HCT116 (cell line): Measurements from ENCODE around the gene TJP1.

Experiments
- EGR1 ChIP-seq: IDR thresholded peaks from 2 replicates; pipeline ENCODE4 v1.6.1; 2012; ENCODE audit warnings: low read depth
- EZH2 ChIP-seq: fragments of 200-600 bp; sonication (generic); IDR thresholded peaks from 2 replicates; pipeline ENCODE4 v1.6.1; 2017; ENCODE audit warnings: antibody characterized with exemption, mixed run types
- EZH2phosphoT487 ChIP-seq: fragments of 200-600 bp; IDR thresholded peaks from 2 replicates; pipeline ENCODE4 v1.6.1; 2018; ENCODE audit warnings: antibody characterized with exemption, borderline replicate concordance
- POLR2A ChIP-seq: IDR thresholded peaks from 2 replicates; pipeline ENCODE4 v1.7.0; 2011; ENCODE audit warnings: borderline replicate concordance; ENCODE audit not compliant: insufficient read depth, insufficient read length; ENCODE audit errors: extremely low read depth
- POLR2AphosphoS5 ChIP-seq: IDR thresholded peaks from 2 replicates; pipeline ENCODE4 v1.6.1; 2011; ENCODE audit warnings: mild to moderate bottlenecking, low read depth, low read length, moderate library complexity
- RAD21 ChIP-seq: IDR thresholded peaks from 2 replicates; pipeline ENCODE4 v1.6.1; 2012; ENCODE audit warnings: low read depth, mild to moderate bottlenecking
- SP1 ChIP-seq: IDR thresholded peaks from 2 replicates; pipeline ENCODE4 v1.6.1; 2012; ENCODE audit warnings: low read depth
- SRF ChIP-seq: IDR thresholded peaks from 2 replicates; pipeline ENCODE4 v1.6.1; 2012; ENCODE audit warnings: low read depth
- TCF7L2 ChIP-seq: IDR thresholded peaks from 2 replicates; pipeline ENCODE4 v1.7.0; 2011; ENCODE audit warnings: borderline replicate concordance, inconsistent platforms; ENCODE audit not compliant: insufficient read depth, insufficient read length; ENCODE audit errors: extremely low read depth
- YY1 ChIP-seq: IDR thresholded peaks from 2 replicates; pipeline ENCODE4 v1.6.1; 2011; ENCODE audit warnings: low read length, low read depth, moderate library complexity, mild to moderate bottlenecking; ENCODE audit not compliant: insufficient replicate concordance; ENCODE audit errors: extremely low read depth
- ZNF274 ChIP-seq: fragments of 200-500 bp; sonication (Bioruptor generic); IDR thresholded peaks from 2 replicates; pipeline ENCODE4 v1.6.1; 2014; ENCODE audit warnings: mild to moderate bottlenecking, low read depth, low read length, inconsistent platforms
- TF ChIP-seq, protein P1 (sequence below), 3 experiments: fragments of 200-600 bp in 1 of 3; sonication (generic) in 1 of 3; IDR thresholded peaks in 2 of 3; conservative IDR thresholded peaks in 1 of 3; 2 replicates each; pipeline ENCODE4 v1.5.1; 2012 to 2017; ENCODE audit warnings: low read depth in 2 of 3, low read length in 2 of 3, antibody characterized with exemption in 1 of 3, borderline replicate concordance in 1 of 3, control low read depth in 1 of 3, mild to moderate bottlenecking in 1 of 3, mixed read lengths in 1 of 3, mixed run types in 1 of 3, moderate library complexity in 1 of 3; ENCODE audit not compliant: insufficient read depth in 1 of 3
- TF ChIP-seq, protein P2 (sequence below): IDR thresholded peaks from 2 replicates; pipeline ENCODE4 v1.6.1; 2012

DNA sequence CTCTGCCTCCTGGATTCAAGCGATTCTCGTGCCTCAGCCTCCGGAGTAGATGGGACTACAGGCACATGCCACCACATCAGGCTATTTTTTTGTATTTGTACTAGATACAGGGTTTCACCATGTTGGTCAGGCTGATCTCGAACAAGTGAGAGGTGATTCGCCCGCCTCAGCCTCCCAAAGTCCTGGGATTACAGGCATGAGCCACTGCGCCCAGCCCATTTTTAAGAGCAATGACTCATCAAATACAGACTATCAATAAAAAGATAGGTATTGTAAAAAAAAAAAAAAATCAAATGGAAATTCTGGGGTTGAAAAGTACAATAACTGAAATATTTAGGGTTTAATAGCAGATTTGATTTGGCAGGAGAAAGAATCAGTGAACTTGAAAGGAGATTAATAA is 129.0 kb downstream of the TJP1 start:
- TF ChIP-seq, protein P1, sequence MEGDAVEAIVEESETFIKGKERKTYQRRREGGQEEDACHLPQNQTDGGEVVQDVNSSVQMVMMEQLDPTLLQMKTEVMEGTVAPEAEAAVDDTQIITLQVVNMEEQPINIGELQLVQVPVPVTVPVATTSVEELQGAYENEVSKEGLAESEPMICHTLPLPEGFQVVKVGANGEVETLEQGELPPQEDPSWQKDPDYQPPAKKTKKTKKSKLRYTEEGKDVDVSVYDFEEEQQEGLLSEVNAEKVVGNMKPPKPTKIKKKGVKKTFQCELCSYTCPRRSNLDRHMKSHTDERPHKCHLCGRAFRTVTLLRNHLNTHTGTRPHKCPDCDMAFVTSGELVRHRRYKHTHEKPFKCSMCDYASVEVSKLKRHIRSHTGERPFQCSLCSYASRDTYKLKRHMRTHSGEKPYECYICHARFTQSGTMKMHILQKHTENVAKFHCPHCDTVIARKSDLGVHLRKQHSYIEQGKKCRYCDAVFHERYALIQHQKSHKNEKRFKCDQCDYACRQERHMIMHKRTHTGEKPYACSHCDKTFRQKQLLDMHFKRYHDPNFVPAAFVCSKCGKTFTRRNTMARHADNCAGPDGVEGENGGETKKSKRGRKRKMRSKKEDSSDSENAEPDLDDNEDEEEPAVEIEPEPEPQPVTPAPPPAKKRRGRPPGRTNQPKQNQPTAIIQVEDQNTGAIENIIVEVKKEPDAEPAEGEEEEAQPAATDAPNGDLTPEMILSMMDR (IDR thresholded peaks at IDR 0.05 in 2 of 3, conservative IDR thresholded peaks at IDR 0.05 in 1 of 3; ENCODE audit: borderline replicate concordance in 1 of 3, insufficient read depth in 1 of 3, low read depth in 2 of 3, low read length in 2 of 3) = no peak
- TF ChIP-seq YY1 = no peak
- no peak for TF ChIP-seq POLR2A
- TF ChIP-seq, protein P2, sequence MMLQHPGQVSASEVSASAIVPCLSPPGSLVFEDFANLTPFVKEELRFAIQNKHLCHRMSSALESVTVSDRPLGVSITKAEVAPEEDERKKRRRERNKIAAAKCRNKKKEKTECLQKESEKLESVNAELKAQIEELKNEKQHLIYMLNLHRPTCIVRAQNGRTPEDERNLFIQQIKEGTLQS = no peak
- no peak for TF ChIP-seq TCF7L2
- no peak for TF ChIP-seq POLR2AphosphoS5
- no peak for TF ChIP-seq SP1
- no peak for TF ChIP-seq EZH2
- TF ChIP-seq SRF = no peak
- TF ChIP-seq EGR1 = no peak
- TF ChIP-seq ZNF274 = no peak
- no peak for TF ChIP-seq RAD21
- no peak for TF ChIP-seq EZH2phosphoT487
